CD14-positive monocyte (primary cell): ENCODE measurements around the gene KIF3B. TPM values are rescaled to one million over a fixed set of nuclear protein-coding genes. Genes with fewer than 3 reads are reported as not detected.

Experiments
- DNase-seq, 3 donors: peaks; one replicate each; pipeline ENCODE4 v3.0.0-alpha.2; 2011 to 2022
- H2AFZ ChIP-seq: 2 replicates; pipeline ENCODE4 v1.6.0; 2012; ENCODE audit warnings: mild to moderate bottlenecking, low read depth, low read length, inconsistent platforms; ENCODE audit not compliant: insufficient read depth, poor library complexity, severe bottlenecking
- H3K27ac ChIP-seq, 2 donors: 1 replicate in 1 of 2; 2 replicates in 1 of 2; pipeline ENCODE4 v1.5.1; 2012 to 2013; ENCODE audit warnings: low read length in 2 of 2, control low read depth in 1 of 2, inconsistent platforms in 1 of 2, low read depth in 1 of 2, mild to moderate bottlenecking in 1 of 2
- H3K27me3 ChIP-seq, 2 donors: one replicate each; pipeline versions ENCODE4 v1.6.0 to v1.6.1; 2011 to 2013; ENCODE audit warnings: low read length in 2 of 2; ENCODE audit not compliant: control insufficient read depth in 2 of 2, insufficient read depth in 2 of 2
- H3K36me3 ChIP-seq, 2 donors: replicated peaks in 1 of 2; 1 replicate in 1 of 2; 2 replicates in 1 of 2; pipeline versions ENCODE4 v1.5.1 to v1.6.1; 2012 to 2013; ENCODE audit warnings: low read length in 2 of 2, control low read depth in 1 of 2, inconsistent platforms in 1 of 2, mild to moderate bottlenecking in 1 of 2; ENCODE audit not compliant: insufficient read depth in 2 of 2, control insufficient read depth in 1 of 2
- H3K4me1 ChIP-seq, 2 donors: 1 replicate in 1 of 2; 2 replicates in 1 of 2; pipeline versions ENCODE4 v1.5.1 to v1.6.1; 2012 to 2013; ENCODE audit warnings: low read length in 2 of 2, control low read depth in 1 of 2, inconsistent platforms in 1 of 2, mild to moderate bottlenecking in 1 of 2, moderate library complexity in 1 of 2; ENCODE audit not compliant: insufficient read depth in 2 of 2, control insufficient read depth in 1 of 2
- H3K4me2 ChIP-seq: replicated peaks from 2 replicates; pipeline ENCODE3; 2012; ENCODE audit warnings: low read length, moderate library complexity, mild to moderate bottlenecking; ENCODE audit not compliant: poor library complexity, severe bottlenecking; ENCODE audit errors: extremely low read depth
- H3K4me3 ChIP-seq, 3 experiments: fragments of 200-600 bp in 1 of 3; sonication (generic) in 1 of 3; replicated peaks in 1 of 3; 1 replicate in 2 of 3; 2 replicates in 1 of 3; pipeline ENCODE4 v1.5.1; 2011 to 2013; ENCODE audit warnings: low read length in 3 of 3, mild to moderate bottlenecking in 3 of 3, control low read depth in 2 of 3, low read depth in 2 of 3, inconsistent platforms in 1 of 3, moderate library complexity in 1 of 3
- H3K79me2 ChIP-seq: 2 replicates; pipeline ENCODE4 v1.6.0; 2012; ENCODE audit warnings: mild to moderate bottlenecking, control low read depth, inconsistent platforms, low read length, moderate library complexity; ENCODE audit not compliant: insufficient read depth
- H3K9ac ChIP-seq: 2 replicates; pipeline ENCODE4 v1.6.0; 2017; ENCODE audit warnings: low read length, mild to moderate bottlenecking; ENCODE audit not compliant: insufficient read depth, poor library complexity, severe bottlenecking
- H3K9me3 ChIP-seq, 2 donors: replicated peaks in 1 of 2; 1 replicate in 1 of 2; 2 replicates in 1 of 2; pipeline versions ENCODE4 v1.5.1 to v1.6.1; 2012 to 2013; ENCODE audit warnings: low read length in 2 of 2, control low read depth in 1 of 2; ENCODE audit not compliant: control insufficient read depth in 1 of 2, insufficient read depth in 1 of 2
- H4K20me1 ChIP-seq: 2 replicates; pipeline ENCODE4 v1.6.0; 2012; ENCODE audit warnings: mild to moderate bottlenecking, low read length, control low read depth, moderate library complexity; ENCODE audit not compliant: insufficient read depth
- H3K27ac Mint-ChIP-seq, 7 donors: one replicate each; pipeline ENCODE4 v1.8.0; 2020; ENCODE audit warnings: mild to moderate bottlenecking in 7 of 7, mixed read lengths in 7 of 7, moderate library complexity in 6 of 7, inconsistent platforms in 2 of 7
- H3K27me3 Mint-ChIP-seq, 3 donors: one replicate each; pipeline ENCODE4 v1.8.0; 2021 to 2022; ENCODE audit warnings: low read depth in 3 of 3, mild to moderate bottlenecking in 3 of 3, mixed read lengths in 3 of 3, moderate library complexity in 3 of 3, inconsistent platforms in 1 of 3
- H3K36me3 Mint-ChIP-seq, 2 donors: one replicate each; pipeline ENCODE4 v1.8.0; 2020; ENCODE audit warnings: mixed read lengths in 2 of 2, inconsistent platforms in 1 of 2, mild to moderate bottlenecking in 1 of 2
- H3K4me1 Mint-ChIP-seq: one replicate; pipeline ENCODE4 v1.8.0; 2020; ENCODE audit warnings: mild to moderate bottlenecking, mixed read lengths
- H3K4me3 Mint-ChIP-seq, 2 donors: one replicate each; pipeline ENCODE4 v1.8.0; 2020; ENCODE audit warnings: mild to moderate bottlenecking in 2 of 2, mixed read lengths in 2 of 2, moderate library complexity in 1 of 2
- H3K9me3 Mint-ChIP-seq, 7 donors: one replicate each; pipeline ENCODE4 v1.8.0; 2020 to 2022; ENCODE audit warnings: mixed read lengths in 7 of 7, mild to moderate bottlenecking in 6 of 7, moderate library complexity in 6 of 7, inconsistent platforms in 2 of 7
- WGBS: methylation state at CpG from one replicate; pipeline ENCODE4 v1.1.5; 2013; ENCODE audit warnings: missing lambda C conversion rate; ENCODE audit not compliant: insufficient coverage; 5-methylcytosine and 5-hydroxymethylcytosine counted together
- intact Hi-C, 2 donors: fragments of 100-400 bp; cut with micrococcal nuclease; formaldehyde crosslinking; loops; one replicate each; pipeline versions ENCODE4 v1.15.0 to v1.15.1; 2023
- polyA plus RNA-seq, 3 donors: library from polyadenylated mRNA; depleted of rRNA in 1 of 3; unstranded in 2 of 3; stranded (reverse) in 1 of 3; fragments of 300-500 nt in 2 of 3; fragments of >200 nt in 1 of 3; fragmentation: Illumina TruSeq in 2 of 3; gene quantifications; 1 replicate in 2 of 3; 2 replicates in 1 of 3; pipeline ENCODE4 v1.2.3, GENCODE V29; 2012 to 2021
- TF ChIP-seq, protein P1 (sequence below): fragments of 200-600 bp; IDR thresholded peaks from one replicate; pipeline ENCODE4 v1.8.0; 2022; ENCODE audit warnings: antibody characterized with exemption, mild to moderate bottlenecking

KIF3B gene
- polyA plus RNA-seq, 3 donors: 1.5 to 7.5 (median 3.4) TPM

DNA sequence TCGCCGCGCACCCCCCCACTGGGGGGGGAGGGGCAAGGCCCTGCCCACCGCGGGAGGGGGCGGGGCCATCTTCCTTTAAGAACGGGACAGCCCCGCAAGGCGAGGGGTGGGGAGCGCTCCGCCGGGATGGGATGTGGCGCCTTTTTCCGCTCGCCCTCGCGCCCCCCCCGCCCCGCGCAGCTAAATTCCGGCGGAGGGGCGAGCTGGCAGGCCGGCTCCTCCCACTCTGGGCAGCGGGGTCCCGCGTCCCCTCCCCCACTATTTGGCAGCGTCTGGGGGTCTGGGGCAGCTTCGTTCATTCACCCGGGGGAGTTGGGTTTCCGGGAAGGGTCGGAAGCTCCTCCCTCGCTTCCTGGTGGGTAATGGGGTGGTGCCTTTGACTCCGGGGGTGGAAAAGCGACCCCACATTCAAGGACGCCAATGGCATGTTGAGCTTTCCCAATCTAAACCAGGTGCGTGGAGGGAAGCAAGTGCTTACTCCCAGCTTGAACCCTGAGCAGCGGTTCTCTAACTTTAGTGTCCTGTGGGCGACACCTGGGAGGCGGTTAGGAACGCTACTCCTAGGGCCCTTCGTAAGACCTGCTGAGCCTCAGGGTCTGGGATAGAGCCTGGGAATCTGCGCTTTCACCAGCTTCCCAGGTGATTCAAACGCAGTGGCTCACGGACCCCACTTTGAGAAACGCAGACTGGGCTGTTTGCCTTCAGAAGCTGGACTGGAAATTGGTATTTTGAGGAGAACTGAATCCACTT, 81.6 kb downstream of the KIF3B start:
- no peaks in the 10 kb centered on the region for H3K9me3 Mint-ChIP-seq
- under 1% methylated on average over 29 of the region's 46 CpGs for WGBS
- H3K27me3 Mint-ChIP-seq: no peaks in the 10 kb centered on the region

DNA sequence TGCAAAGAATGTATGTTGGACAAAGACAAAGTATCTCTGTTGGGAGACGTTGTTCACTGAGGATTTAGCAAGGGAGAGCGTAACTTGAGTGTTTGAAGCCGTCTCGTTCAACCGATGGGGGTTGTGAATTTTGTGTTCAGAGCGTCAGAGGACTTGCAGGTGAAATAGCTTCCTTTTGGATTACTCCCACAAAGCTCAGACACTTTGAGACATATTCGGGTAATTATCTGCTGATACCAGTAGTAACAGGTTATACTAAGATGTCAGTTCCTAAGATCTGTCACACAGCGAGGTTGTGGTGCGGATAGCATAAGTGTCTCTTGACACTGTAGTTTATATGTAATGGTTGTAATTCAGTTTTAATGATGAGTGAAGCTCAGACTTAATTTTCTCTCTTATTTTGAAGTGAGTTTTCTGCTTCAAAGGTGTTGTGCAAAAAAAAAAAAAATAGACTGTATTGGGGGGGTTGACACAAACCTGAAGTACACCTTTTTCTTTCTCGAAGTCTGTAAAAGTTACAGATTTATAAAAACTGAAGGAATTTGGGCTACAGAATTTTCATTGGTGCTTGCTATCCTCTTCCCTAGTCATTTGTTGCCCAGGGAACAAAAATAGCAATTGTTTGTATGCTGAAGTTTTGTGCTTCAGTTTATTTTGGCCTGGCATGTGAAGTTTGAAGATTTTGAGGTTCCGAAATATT, 82.3 kb downstream of the KIF3B start:
- no peak for DNase-seq
- H3K4me1 ChIP-seq: peaks cover 31 to 41% of the 10 kb centered on the region in 2 donors

More for the DNA sequence above, 81.6 kb downstream of the KIF3B start:
- H3K4me3 ChIP-seq: peak overlapping the region; percentile 57 to 86 (median 74)
- TF ChIP-seq, protein P1, sequence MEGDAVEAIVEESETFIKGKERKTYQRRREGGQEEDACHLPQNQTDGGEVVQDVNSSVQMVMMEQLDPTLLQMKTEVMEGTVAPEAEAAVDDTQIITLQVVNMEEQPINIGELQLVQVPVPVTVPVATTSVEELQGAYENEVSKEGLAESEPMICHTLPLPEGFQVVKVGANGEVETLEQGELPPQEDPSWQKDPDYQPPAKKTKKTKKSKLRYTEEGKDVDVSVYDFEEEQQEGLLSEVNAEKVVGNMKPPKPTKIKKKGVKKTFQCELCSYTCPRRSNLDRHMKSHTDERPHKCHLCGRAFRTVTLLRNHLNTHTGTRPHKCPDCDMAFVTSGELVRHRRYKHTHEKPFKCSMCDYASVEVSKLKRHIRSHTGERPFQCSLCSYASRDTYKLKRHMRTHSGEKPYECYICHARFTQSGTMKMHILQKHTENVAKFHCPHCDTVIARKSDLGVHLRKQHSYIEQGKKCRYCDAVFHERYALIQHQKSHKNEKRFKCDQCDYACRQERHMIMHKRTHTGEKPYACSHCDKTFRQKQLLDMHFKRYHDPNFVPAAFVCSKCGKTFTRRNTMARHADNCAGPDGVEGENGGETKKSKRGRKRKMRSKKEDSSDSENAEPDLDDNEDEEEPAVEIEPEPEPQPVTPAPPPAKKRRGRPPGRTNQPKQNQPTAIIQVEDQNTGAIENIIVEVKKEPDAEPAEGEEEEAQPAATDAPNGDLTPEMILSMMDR: no peak
- H3K79me2 ChIP-seq: peaks cover 58% of the 10 kb centered on the region
- peak overlapping the region; percentile 41 to 89 (median 75) for H3K27ac Mint-ChIP-seq
- H3K36me3 Mint-ChIP-seq: peaks cover 1 to 8% of the 10 kb centered on the region in 2 donors
- H4K20me1 ChIP-seq: peaks cover 53% of the 10 kb centered on the region
- peak overlapping the region; percentile 82 to 83 for H3K4me3 Mint-ChIP-seq
- no peaks in the 10 kb centered on the region for H3K36me3 ChIP-seq
- intact Hi-C loops: loop anchor here in 1 of 2 donors (5.0 kb wide), 1 partner anchor 247 kb away; no protein-coding TSS in a partner anchor
- H3K4me1 Mint-ChIP-seq: peaks cover 46% of the 10 kb centered on the region
- H3K27ac ChIP-seq: peak overlapping the region; percentile 91 to 94
- no peaks in the 10 kb centered on the region for H3K27me3 ChIP-seq
- H3K4me1 ChIP-seq: peaks cover 31 to 41% of the 10 kb centered on the region in 2 donors
- peak overlapping the region; percentile 87 for H2AFZ ChIP-seq
- peak overlapping the region; percentile 100 for H3K4me2 ChIP-seq
- peak overlapping the region; percentile 80 for H3K9ac ChIP-seq
- peak in 1 of 3 donors; percentile 32 for DNase-seq
- no peaks in the 10 kb centered on the region for H3K9me3 ChIP-seq

More for the DNA sequence above, 82.3 kb downstream of the KIF3B start:
- H3K4me1 Mint-ChIP-seq: peaks cover 48% of the 10 kb centered on the region
- Histone ChIP-seq H2AFZ (peak overlapping the region; percentile 87), H3K27me3 (no peaks in the 10 kb centered on the region), H3K4me2 (peak overlapping the region; percentile 100), H3K9ac (peak overlapping the region; percentile 80), H3K79me2 (peaks cover 65% of the 10 kb centered on the region), H4K20me1 (peaks cover 60% of the 10 kb centered on the region), H3K4me3 (peak overlapping the region; percentile 57 to 86 (median 74)), H3K9me3 (no peaks in the 10 kb centered on the region), H3K36me3 (no peaks in the 10 kb centered on the region), H3K27ac (peak overlapping the region; percentile 91 to 94)
- no peaks in the 10 kb centered on the region for H3K9me3 Mint-ChIP-seq
- intact Hi-C loops: loop anchor here (5.0 to 10.0 kb wide), 2 partner anchors 247 to 455 kb away; partner anchors contain the start of gene MAPRE1 (in 1 of the 2)
- H3K27ac Mint-ChIP-seq: peak overlapping the region; percentile 41 to 89 (median 76)
- no peaks in the 10 kb centered on the region for H3K27me3 Mint-ChIP-seq
- peaks cover 1 to 8% of the 10 kb centered on the region in 2 donors for H3K36me3 Mint-ChIP-seq
- 59% methylated on average over 6 of the region's 11 CpGs for WGBS
- H3K4me3 Mint-ChIP-seq: peak overlapping the region; percentile 82 to 83
- TF ChIP-seq, protein P1: no peak
